IgD-negative memory B cell (primary cell): ENCODE measurements around the gene PRR14L. TPM values are rescaled to one million over a fixed set of nuclear protein-coding genes. Genes with fewer than 3 reads are reported as not detected.
A peak's percentile ranks its signal among the peaks of the same experiment; 100 is the strongest.
"Not testable (repeated sequence)": the region's sequence is repeated elsewhere in the genome, so short reads cannot be mapped to it uniquely, and the experiment has no call there.

ENCODE experiments used
- H3K27ac Mint-ChIP-seq, 3 donors: one replicate each; pipeline ENCODE4 v1.8.0; 2020 to 2022; ENCODE audit warnings: mild to moderate bottlenecking in 3 of 3, mixed read lengths in 3 of 3, moderate library complexity in 1 of 3
- H3K27me3 Mint-ChIP-seq: one replicate; pipeline ENCODE4 v1.8.0; 2021; ENCODE audit warnings: mixed read lengths
- H3K36me3 Mint-ChIP-seq: one replicate; pipeline ENCODE4 v1.8.0; 2020; ENCODE audit warnings: mild to moderate bottlenecking, mixed read lengths
- H3K4me1 Mint-ChIP-seq, 3 donors: one replicate each; pipeline ENCODE4 v1.8.0; 2020 to 2022; ENCODE audit warnings: mixed read lengths in 3 of 3, mild to moderate bottlenecking in 1 of 3
- H3K4me3 Mint-ChIP-seq, 4 donors: one replicate each; pipeline ENCODE4 v1.8.0; 2020 to 2022; ENCODE audit warnings: mild to moderate bottlenecking in 4 of 4, mixed read lengths in 4 of 4, moderate library complexity in 3 of 4
- H3K9me3 Mint-ChIP-seq, 3 donors: one replicate each; pipeline ENCODE4 v1.8.0; 2020 to 2021; ENCODE audit warnings: mixed read lengths in 3 of 3, mild to moderate bottlenecking in 1 of 3
- polyA plus RNA-seq: library from polyadenylated mRNA; unstranded; fragments of 300-500 nt; fragmentation: Illumina TruSeq; gene quantifications from one replicate; pipeline ENCODE4 v1.2.3, GENCODE V29; 2021

Gene PRR14L
- polyA plus RNA-seq, 1 donor from 2014 or later: 28.4 TPM

- H3K4me3 Mint-ChIP-seq: no peak overlapping the region
- no peaks in the 10 kb centered on the region for H3K27me3 Mint-ChIP-seq
- H3K9me3 Mint-ChIP-seq: no peaks in the 10 kb centered on the region
- H3K27ac Mint-ChIP-seq: no peak overlapping the region
- H3K36me3 Mint-ChIP-seq: no peaks in the 10 kb centered on the region
- H3K4me1 Mint-ChIP-seq: peaks cover 4 to 12% (median 5%) of the 10 kb centered on the region in 3 donors
Observed at GRCh38 chr22:31732089-31732829, 17.7 kb downstream of the PRR14L start.

- no peak overlapping the region for H3K27ac Mint-ChIP-seq
- no peak overlapping the region for H3K4me3 Mint-ChIP-seq
Observed at GRCh38 chr22:31730344-31730711, 19.6 kb downstream of the PRR14L start.

GRCh38 chr22:31728857-31729256 lies 21.1 kb downstream of the PRR14L start:
- H3K9me3 Mint-ChIP-seq: no peaks in the 10 kb centered on the region
- peaks cover 4 to 9% (median 5%) of the 10 kb centered on the region in 3 donors for H3K4me1 Mint-ChIP-seq
- H3K27ac Mint-ChIP-seq: no peak overlapping the region
- H3K27me3 Mint-ChIP-seq: no peaks in the 10 kb centered on the region
- H3K4me3 Mint-ChIP-seq: no peak overlapping the region
- no peaks in the 10 kb centered on the region for H3K36me3 Mint-ChIP-seq

More at GRCh38 chr22:31730344-31730711, 19.6 kb downstream of the PRR14L start:
- Mint-ChIP-seq H3K4me1 (peaks cover 4 to 12% (median 5%) of the 10 kb centered on the region in 3 donors), H3K27me3 (no peaks in the 10 kb centered on the region), H3K36me3 (no peaks in the 10 kb centered on the region), H3K9me3 (no peaks in the 10 kb centered on the region)

GRCh38 chr22:31726692-31727091 lies 23.2 kb downstream of the PRR14L start:
- Mint-ChIP-seq H3K9me3 (no peaks in the 10 kb centered on the region), H3K36me3 (no peaks in the 10 kb centered on the region), H3K4me1 (peaks cover 0 to 2% (median under 1%) of the 10 kb centered on the region in 3 donors), H3K27ac (no peak overlapping the region), H3K27me3 (no peaks in the 10 kb centered on the region), H3K4me3 (no peak overlapping the region)

GRCh38 chr22:31723723-31724122 lies 26.2 kb downstream of the PRR14L start:
- Mint-ChIP-seq H3K27ac (no peak overlapping the region), H3K4me1 (peaks cover 0 to 2% (median 0%) of the 10 kb centered on the region in 3 donors), H3K36me3 (peaks cover 2% of the 10 kb centered on the region), H3K27me3 (no peaks in the 10 kb centered on the region), H3K4me3 (no peak overlapping the region), H3K9me3 (no peaks in the 10 kb centered on the region)

GRCh38 chr22:31719850-31720471 lies 30.0 kb downstream of the PRR14L start:
- Mint-ChIP-seq H3K36me3 (peaks cover 9% of the 10 kb centered on the region), H3K9me3 (no peaks in the 10 kb centered on the region), H3K27ac (no peak overlapping the region), H3K4me3 (no peak overlapping the region), H3K27me3 (no peaks in the 10 kb centered on the region), H3K4me1 (peaks cover 0 to 2% (median 2%) of the 10 kb centered on the region in 3 donors)

GRCh38 chr22:31715147-31715778 lies 34.7 kb downstream of the PRR14L start:
- peaks cover 10% of the 10 kb centered on the region for H3K36me3 Mint-ChIP-seq
- no peaks in the 10 kb centered on the region for H3K9me3 Mint-ChIP-seq
- no peaks in the 10 kb centered on the region for H3K27me3 Mint-ChIP-seq
- H3K27ac Mint-ChIP-seq: no peak overlapping the region
- no peak overlapping the region for H3K4me3 Mint-ChIP-seq
- H3K4me1 Mint-ChIP-seq: peaks cover 0 to 2% (median 1%) of the 10 kb centered on the region in 3 donors

GRCh38 chr22:31711226-31711625 lies 38.7 kb downstream of the PRR14L start:
- H3K4me1 Mint-ChIP-seq, H3K27me3 Mint-ChIP-seq, H3K4me3 Mint-ChIP-seq, H3K9me3 Mint-ChIP-seq: not testable (repeated sequence)
- H3K36me3 Mint-ChIP-seq: peaks cover 10% of the 10 kb centered on the region
- H3K27ac Mint-ChIP-seq: peak overlapping the region in 1 of 3 donors; percentile 72

- peaks cover 6% of the 10 kb centered on the region for H3K36me3 Mint-ChIP-seq
- no peak overlapping the region for H3K4me3 Mint-ChIP-seq
- no peaks in the 10 kb centered on the region for H3K9me3 Mint-ChIP-seq
- H3K27ac Mint-ChIP-seq: no peak overlapping the region
- no peaks in the 10 kb centered on the region for H3K27me3 Mint-ChIP-seq
- peaks cover 0 to 2% (median 1%) of the 10 kb centered on the region in 3 donors for H3K4me1 Mint-ChIP-seq
Observed at GRCh38 chr22:31707519-31707918, 42.4 kb downstream of the PRR14L start.

- peaks cover 9% of the 10 kb centered on the region for H3K36me3 Mint-ChIP-seq
- H3K27me3 Mint-ChIP-seq: no peaks in the 10 kb centered on the region
- no peak overlapping the region for H3K4me3 Mint-ChIP-seq
- no peaks in the 10 kb centered on the region for H3K4me1 Mint-ChIP-seq
- no peak overlapping the region for H3K27ac Mint-ChIP-seq
- no peaks in the 10 kb centered on the region for H3K9me3 Mint-ChIP-seq
Observed at GRCh38 chr22:31695423-31695822, 54.5 kb downstream of the PRR14L start.

- H3K4me3 Mint-ChIP-seq, H3K9me3 Mint-ChIP-seq, H3K27ac Mint-ChIP-seq, H3K27me3 Mint-ChIP-seq, H3K36me3 Mint-ChIP-seq, H3K4me1 Mint-ChIP-seq: not testable (repeated sequence)
Observed at GRCh38 chr22:31694046-31694445, 55.9 kb downstream of the PRR14L start.

GRCh38 chr22:31692186-31692886 lies 57.6 kb downstream of the PRR14L start:
- H3K4me3 Mint-ChIP-seq: no peak overlapping the region
- no peaks in the 10 kb centered on the region for H3K27me3 Mint-ChIP-seq
- H3K4me1 Mint-ChIP-seq: no peaks in the 10 kb centered on the region
- H3K27ac Mint-ChIP-seq: no peak overlapping the region
- H3K36me3 Mint-ChIP-seq: peaks cover 12% of the 10 kb centered on the region
- H3K9me3 Mint-ChIP-seq: no peaks in the 10 kb centered on the region

GRCh38 chr22:31691408-31691807 lies 58.5 kb downstream of the PRR14L start:
- H3K4me1 Mint-ChIP-seq: no peaks in the 10 kb centered on the region
- H3K4me3 Mint-ChIP-seq: peak overlapping the region in 1 of 4 donors; percentile 47
- peaks cover 10% of the 10 kb centered on the region for H3K36me3 Mint-ChIP-seq
- no peaks in the 10 kb centered on the region for H3K9me3 Mint-ChIP-seq
- peak overlapping the region in 1 of 3 donors; percentile 64 for H3K27ac Mint-ChIP-seq
- no peaks in the 10 kb centered on the region for H3K27me3 Mint-ChIP-seq

- Mint-ChIP-seq H3K4me1 (peaks cover 0 to 6% (median 5%) of the 10 kb centered on the region in 3 donors), H3K9me3 (no peaks in the 10 kb centered on the region), H3K36me3 (peaks cover 8% of the 10 kb centered on the region), H3K27ac (peak overlapping the region in 1 of 3 donors; percentile 33), H3K4me3 (no peak overlapping the region), H3K27me3 (no peaks in the 10 kb centered on the region)
Observed at GRCh38 chr22:31683181-31684105, 66.5 kb downstream of the PRR14L start.
